ENCODE results near the gene FAM181A. TPM values are rescaled to one million over a fixed set of nuclear protein-coding genes. Genes with fewer than 3 reads are reported as not detected.

Gene FAM181A
- total and polyA plus RNA-seq, 2 of the 4 experiments (the other 2 are of a cell fraction): not detected

DNA sequence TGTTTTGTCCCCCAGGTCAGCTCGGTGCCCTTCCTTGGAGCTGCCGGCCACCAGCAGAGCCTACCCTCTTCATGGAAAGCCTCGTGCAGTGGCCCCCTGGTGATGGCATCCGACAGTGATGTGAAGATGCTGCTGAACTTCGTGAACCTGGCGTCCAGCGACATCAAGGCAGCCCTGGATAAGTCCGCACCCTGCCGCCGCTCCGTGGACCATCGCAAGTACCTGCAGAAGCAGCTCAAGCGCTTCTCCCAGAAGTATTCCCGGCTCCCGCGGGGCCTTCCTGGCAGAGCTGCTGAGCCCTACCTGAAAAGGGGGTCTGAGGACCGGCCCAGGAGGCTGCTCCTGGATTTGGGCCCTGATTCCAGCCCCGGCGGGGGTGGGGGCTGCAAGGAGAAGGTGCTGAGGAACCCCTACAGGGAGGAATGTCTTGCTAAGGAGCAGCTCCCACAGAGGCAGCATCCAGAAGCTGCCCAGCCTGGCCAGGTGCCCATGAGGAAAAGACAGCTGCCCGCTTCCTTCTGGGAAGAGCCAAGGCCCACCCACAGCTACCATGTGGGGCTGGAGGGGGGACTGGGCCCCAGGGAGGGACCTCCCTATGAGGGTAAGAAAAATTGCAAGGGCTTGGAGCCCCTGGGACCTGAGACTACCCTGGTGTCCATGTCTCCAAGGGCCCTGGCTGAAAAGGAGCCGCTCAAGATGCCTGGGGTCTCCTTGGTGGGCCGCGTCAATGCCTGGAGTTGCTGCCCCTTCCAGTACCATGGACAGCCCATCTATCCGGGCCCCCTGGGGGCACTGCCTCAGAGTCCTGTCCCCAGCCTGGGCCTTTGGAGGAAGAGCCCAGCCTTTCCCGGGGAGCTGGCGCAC, 1.3 kb downstream of the FAM181A start:
- in situ Hi-C loops (cut with MboI; ENCODE audit: low sequenced_read_pairs): no loop called here
- Histone ChIP-seq H2BK15ac (ENCODE audit: low read depth, low read length) (no peak overlapping the region), H2BK5ac (ENCODE audit: low read depth, low read length, poor library complexity, severe bottlenecking) (no peak overlapping the region), H4K5ac (ENCODE audit: low read depth, low read length) (no peak overlapping the region), H2AK9ac (replicated peaks; ENCODE audit: low read depth, low read length, poor library complexity) (no peak overlapping the region), H3K18ac (ENCODE audit: low read depth, low read length) (no peak overlapping the region), H3K23ac (ENCODE audit: low read depth, low read length) (no peak overlapping the region), H3K4me3 (ENCODE audit: insufficient read depth, low read depth, low read length) (no peak overlapping the region), H3K79me1 (ENCODE audit: low read depth in 1 of 2, low read length in 2 of 2) (no peaks in the 10 kb centered on the region), H2AFZ (replicated peaks; ENCODE audit: low read length, poor library complexity) (no peak overlapping the region), H3K9ac (ENCODE audit: low read depth, low read length) (no peak overlapping the region), H4K8ac (ENCODE audit: low read depth in 2 of 2, low read length in 2 of 2) (no peak overlapping the region), H3K4me1 (ENCODE audit: control insufficient read depth, insufficient read depth, low read length) (no peaks in the 10 kb centered on the region), H3K9me3 (ENCODE audit: control insufficient read depth, insufficient read depth, low read length) (no peaks in the 10 kb centered on the region), H2AK5ac (ENCODE audit: low read depth, low read length) (no peak overlapping the region), H4K20me1 (ENCODE audit: insufficient read depth, low read length) (no peaks in the 10 kb centered on the region), H3K9me1 (ENCODE audit: insufficient read depth, low read length) (no peaks in the 10 kb centered on the region), H4K91ac (ENCODE audit: insufficient read depth, low read depth, low read length) (no peak overlapping the region), H3K4me2 (ENCODE audit: low read depth, low read length) (no peak overlapping the region), H2BK120ac (ENCODE audit: low read depth, low read length) (no peak overlapping the region), H2BK20ac (ENCODE audit: low read depth, low read length) (no peak overlapping the region), H3K56ac (ENCODE audit: extremely low read depth, insufficient read depth, low read length) (no peak overlapping the region), H3K4ac (ENCODE audit: low read depth, low read length) (no peak overlapping the region), H3K27ac (ENCODE audit: insufficient read depth, low read length) (no peak overlapping the region), H3K36me3 (ENCODE audit: control insufficient read depth, insufficient read depth, low read length) (no peaks in the 10 kb centered on the region), H3K14ac (replicated peaks; ENCODE audit: low read depth, low read length) (no peak overlapping the region), H3K27me3 (ENCODE audit: control insufficient read depth, insufficient read depth, low read length) (peaks cover 22% of the 10 kb centered on the region)
- dilution Hi-C loops (cut with HindIII; ENCODE audit: low sequenced_read_pairs, unreplicated experiment): no loop called here
- BruUV-seq (replicated peaks): no TSS peak
- intact Hi-C loops (cut with micrococcal nuclease): no loop called here
- ChIA-PET CTCF (no interaction called here), POLR2A (ENCODE audit: unreplicated experiment) (no interaction called here)
- 64% methylated on average over 12 of the region's 26 CpGs; no CpG with 5 or more reads in 1 of the 2 experiments for WGBS, 2 experiments (ENCODE audit: extremely low coverage in 2 of 2, insufficient read length in 1 of 2)
- no peak for DNase-seq
- TF ChIP-seq NFE2L2 (IDR thresholded peaks at IDR 0.05; ENCODE audit: low read depth, low read length) (no peak), SMC3 (IDR thresholded peaks at IDR 0.05; ENCODE audit: low read depth, low read length) (no peak), CTCF (conservative IDR thresholded peaks at IDR 0.05; ENCODE audit: low read depth, low read length) (no peak), RAD21 (IDR thresholded peaks at IDR 0.05; ENCODE audit: low read length) (no peak), MXI1 (IDR thresholded peaks at IDR 0.05; ENCODE audit: borderline replicate concordance, low read depth, low read length) (no peak), POLR2A (IDR thresholded peaks at IDR 0.05; ENCODE audit: low read depth, low read length) (no peak), CEBPB (IDR thresholded peaks at IDR 0.05; ENCODE audit: low read depth, low read length) (no peak), MAZ (IDR thresholded peaks at IDR 0.05; ENCODE audit: borderline replicate concordance, low read depth, low read length) (no peak)
- TF ChIP-seq, protein P1, sequence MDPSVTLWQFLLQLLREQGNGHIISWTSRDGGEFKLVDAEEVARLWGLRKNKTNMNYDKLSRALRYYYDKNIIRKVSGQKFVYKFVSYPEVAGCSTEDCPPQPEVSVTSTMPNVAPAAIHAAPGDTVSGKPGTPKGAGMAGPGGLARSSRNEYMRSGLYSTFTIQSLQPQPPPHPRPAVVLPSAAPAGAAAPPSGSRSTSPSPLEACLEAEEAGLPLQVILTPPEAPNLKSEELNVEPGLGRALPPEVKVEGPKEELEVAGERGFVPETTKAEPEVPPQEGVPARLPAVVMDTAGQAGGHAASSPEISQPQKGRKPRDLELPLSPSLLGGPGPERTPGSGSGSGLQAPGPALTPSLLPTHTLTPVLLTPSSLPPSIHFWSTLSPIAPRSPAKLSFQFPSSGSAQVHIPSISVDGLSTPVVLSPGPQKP (IDR thresholded peaks at IDR 0.05; ENCODE audit: borderline replicate concordance, low read depth, low read length): no peak
- TF ChIP-seq, protein P2, sequence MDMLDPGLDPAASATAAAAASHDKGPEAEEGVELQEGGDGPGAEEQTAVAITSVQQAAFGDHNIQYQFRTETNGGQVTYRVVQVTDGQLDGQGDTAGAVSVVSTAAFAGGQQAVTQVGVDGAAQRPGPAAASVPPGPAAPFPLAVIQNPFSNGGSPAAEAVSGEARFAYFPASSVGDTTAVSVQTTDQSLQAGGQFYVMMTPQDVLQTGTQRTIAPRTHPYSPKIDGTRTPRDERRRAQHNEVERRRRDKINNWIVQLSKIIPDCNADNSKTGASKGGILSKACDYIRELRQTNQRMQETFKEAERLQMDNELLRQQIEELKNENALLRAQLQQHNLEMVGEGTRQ (IDR thresholded peaks at IDR 0.05; ENCODE audit: low read depth, low read length): no peak
- ATAC-seq (ENCODE audit: low read depth): no peak
